ENCODE data around the gene CLIC1.

Gene CLIC1

DNA sequence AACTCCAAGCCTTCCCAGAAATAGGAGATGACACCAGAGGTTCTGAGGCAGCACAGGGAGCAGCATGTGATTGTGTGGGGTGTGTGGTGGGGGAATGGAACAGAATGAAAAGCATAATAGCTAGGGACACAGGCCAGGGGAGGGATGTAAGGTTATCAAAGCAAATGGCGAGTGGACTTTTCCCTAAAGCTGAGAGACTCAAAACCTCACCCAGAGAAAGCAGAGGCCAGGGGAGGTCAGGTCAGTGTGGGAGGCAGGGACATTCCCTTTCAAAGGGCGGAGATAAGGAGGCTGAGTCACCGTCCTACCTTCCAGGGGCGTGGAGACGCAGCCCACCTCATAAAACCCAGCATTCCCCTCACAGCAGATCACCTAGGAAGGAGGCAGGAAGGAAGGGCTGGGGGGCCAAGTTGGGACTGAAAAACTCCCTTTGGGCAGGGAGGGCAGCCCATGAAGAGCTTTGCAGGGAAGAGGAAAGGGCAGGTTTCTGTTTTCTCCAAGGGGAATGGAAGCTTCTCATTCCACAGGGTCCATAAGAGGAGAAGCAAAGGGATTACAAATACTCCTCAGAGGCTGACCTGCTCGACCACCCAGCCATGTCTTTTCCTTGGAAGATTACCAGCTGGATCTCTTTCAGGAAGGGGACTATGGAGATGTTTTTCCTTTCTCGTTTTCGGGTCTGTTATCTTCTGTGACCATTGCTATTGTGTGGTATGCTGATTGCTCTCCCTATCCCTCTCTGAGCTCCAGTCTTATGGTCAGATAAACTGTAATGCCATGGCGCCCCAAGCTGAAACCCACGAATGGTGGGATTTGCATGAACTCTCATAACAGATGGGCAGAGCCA is 45.9 kb downstream of the CLIC1 start:
- peak overlapping the region; percentile 57 to 59 for H3K27ac Mint-ChIP-seq
- no peaks in the 10 kb centered on the region for H3K9me3 Mint-ChIP-seq
- DNase-seq: no peak
- H3K27me3 Mint-ChIP-seq: no peaks in the 10 kb centered on the region
- no peak for ATAC-seq
- H3K4me1 Mint-ChIP-seq: peaks cover 13% of the 10 kb centered on the region
- H3K4me3 Mint-ChIP-seq: no peak overlapping the region

DNA sequence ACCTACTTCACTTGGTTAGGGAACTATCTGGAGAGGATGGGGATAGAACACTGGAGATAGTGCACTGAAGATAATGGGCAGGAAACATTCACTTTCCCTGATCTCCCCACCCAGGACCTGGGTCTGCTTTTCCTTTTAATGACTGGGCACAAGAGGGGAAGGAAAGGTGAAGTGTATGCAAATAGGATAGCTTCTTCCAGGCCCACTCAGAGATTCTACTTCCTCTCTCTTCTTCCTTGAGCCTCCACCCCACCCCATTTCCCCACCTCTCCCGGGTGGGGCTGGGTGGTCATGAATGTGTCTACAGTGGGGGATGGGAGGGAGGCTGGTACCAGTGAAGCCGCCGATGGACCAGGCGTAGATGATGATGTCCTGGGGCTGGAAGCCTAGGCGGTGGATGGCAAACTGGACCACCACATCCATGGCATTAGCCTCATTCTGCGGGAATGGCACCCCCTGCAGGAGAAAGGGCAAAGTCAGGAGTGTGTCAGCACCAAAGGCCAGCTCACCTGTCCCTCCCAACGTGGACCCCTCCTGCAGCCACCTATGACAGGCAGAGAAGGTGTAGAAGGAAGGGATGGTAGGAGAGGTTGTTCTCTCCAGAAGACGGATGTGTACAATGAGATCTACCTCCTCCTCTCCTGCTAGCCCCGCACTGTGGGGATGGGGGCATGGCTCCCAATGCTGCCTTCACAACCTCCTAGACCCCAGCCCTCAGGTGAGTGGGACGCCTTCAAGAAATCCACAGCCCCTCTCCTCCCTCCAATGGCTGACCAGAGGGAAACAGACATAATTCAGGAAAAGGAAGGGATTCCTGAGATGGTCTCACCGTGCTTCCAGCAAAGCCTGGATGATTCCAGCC is 46.9 kb downstream of the CLIC1 start:
- ATAC-seq: peak; percentile 62
- Mint-ChIP-seq H3K4me1 (peaks cover 13% of the 10 kb centered on the region), H3K27me3 (no peaks in the 10 kb centered on the region), H3K4me3 (no peak overlapping the region), H3K27ac (peak overlapping the region in 1 of 2 donors; percentile 28), H3K9me3 (no peaks in the 10 kb centered on the region)
- DNase-seq: no peak

DNA sequence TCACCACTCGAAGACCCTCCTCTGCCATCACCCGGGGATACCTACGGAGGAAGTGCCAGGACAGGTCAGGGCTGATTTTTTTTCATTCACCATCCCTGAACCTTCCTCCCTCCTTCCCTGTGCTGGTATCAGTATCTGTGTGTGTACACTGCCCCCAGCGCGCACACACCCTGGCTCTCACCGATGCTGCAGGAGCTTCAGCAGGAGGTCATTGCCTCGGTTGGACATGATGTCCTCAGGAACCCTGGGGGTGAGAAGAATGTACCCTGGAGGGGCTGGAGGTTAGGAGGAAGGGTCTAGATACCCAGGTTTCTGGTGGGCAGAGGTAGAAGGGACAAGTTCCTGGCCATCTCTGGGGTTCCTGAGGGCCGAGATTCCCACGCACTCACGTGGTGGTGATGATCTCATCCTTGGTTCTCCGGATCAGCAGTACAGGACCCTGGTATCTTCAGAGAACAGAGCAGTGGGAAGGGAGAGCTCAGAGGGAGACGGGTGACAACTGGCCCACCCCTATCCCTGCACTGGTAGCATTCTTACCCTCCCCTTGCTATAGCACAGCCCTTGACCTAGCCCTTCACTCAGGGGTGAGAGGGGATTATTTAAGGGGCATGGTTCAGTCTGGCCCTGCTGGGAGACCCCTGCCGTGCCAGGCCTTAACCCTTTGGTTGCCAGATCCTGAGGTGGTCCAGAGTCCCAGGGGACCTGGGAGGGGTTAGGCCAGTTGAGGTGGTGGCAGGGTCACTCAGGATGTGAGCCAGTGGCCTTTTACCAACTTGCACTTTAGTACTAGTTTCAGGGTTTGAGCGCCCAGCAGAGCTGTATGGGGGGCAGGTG is 48.3 kb downstream of the CLIC1 start:
- Mint-ChIP-seq H3K27me3 (no peaks in the 10 kb centered on the region), H3K9me3 (no peaks in the 10 kb centered on the region), H3K27ac (peak overlapping the region in 1 of 2 donors; percentile 24), H3K4me3 (no peak overlapping the region), H3K4me1 (peaks cover 13% of the 10 kb centered on the region)
- no peak for DNase-seq
- no peak for ATAC-seq

DNA sequence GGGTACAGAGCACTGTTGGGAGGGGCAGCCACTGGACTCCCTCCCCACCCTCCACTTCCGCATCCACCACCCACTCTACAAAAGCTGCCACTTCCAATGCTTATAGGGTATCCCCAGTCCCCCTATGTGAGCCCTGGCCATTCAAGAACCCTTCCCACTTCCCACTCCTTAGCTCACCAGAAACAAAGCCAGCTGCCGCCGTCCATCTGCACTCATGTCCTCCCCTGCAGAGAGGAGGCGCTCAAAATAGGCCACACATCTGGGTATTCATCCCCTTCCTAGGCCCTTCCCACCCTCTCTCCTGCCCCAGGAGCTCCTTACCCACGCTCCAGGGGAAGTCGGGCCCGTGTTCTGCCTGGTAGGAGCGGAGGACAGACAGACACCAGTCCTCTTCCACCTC is 49.0 kb downstream of the CLIC1 start:
- H3K4me1 Mint-ChIP-seq: peaks cover 13% of the 10 kb centered on the region
- H3K9me3 Mint-ChIP-seq: no peaks in the 10 kb centered on the region
- DNase-seq (no peak), ATAC-seq (no peak)
- no peaks in the 10 kb centered on the region for H3K27me3 Mint-ChIP-seq
- no peak overlapping the region for H3K27ac Mint-ChIP-seq
- no peak overlapping the region for H3K4me3 Mint-ChIP-seq

DNA sequence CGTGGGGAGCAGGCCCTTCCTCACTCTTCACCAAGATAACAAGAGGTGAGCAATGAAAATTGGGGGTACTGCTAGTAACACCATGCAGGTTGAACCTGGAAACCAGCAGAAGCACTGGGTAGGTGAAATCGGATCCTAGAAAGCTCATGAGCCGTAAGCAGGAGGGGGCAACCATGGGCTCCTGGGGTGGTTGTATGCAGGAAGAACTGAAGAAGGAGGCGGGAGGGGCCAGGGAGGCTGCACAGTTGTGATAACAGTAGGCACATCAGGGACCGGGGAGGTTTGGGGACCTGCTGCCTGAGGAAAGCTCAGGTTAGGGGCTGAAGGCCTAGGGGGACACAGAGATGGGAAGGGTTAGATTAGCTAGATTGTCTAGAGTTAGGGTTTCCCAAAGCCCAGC is 49.8 kb downstream of the CLIC1 start:
- peak overlapping the region in 1 of 2 donors; percentile 59 for H3K27ac Mint-ChIP-seq
- no peak overlapping the region for H3K4me3 Mint-ChIP-seq
- ATAC-seq: no peak
- H3K9me3 Mint-ChIP-seq: no peaks in the 10 kb centered on the region
- DNase-seq: no peak
- peaks cover 16% of the 10 kb centered on the region for H3K4me1 Mint-ChIP-seq
- H3K27me3 Mint-ChIP-seq: no peaks in the 10 kb centered on the region

DNA sequence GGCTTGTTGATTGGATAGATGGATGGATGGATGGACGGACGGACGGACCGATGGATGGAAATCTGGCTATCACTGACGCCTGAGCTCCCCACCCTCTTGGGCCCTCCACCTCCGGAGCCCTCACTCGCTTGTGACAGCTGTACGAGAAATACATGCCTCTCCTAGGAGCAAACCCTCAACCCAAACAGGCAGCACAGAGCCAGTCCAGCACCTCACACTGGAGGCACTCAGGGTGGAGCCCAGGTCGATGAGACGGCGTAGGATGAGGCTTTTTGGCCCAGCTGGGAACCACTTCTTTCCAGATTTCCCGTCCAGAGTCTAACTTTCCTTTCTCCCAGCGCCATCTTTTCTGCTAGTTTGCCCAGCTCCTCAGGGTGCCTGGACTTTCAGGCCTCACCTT is 52.7 kb downstream of the CLIC1 start:
- no peaks in the 10 kb centered on the region for H3K9me3 Mint-ChIP-seq
- no peaks in the 10 kb centered on the region for H3K27me3 Mint-ChIP-seq
- ATAC-seq: no peak
- H3K4me1 Mint-ChIP-seq: peaks cover 20% of the 10 kb centered on the region
- no peak overlapping the region for H3K4me3 Mint-ChIP-seq
- H3K27ac Mint-ChIP-seq: no peak overlapping the region
- DNase-seq: no peak

DNA sequence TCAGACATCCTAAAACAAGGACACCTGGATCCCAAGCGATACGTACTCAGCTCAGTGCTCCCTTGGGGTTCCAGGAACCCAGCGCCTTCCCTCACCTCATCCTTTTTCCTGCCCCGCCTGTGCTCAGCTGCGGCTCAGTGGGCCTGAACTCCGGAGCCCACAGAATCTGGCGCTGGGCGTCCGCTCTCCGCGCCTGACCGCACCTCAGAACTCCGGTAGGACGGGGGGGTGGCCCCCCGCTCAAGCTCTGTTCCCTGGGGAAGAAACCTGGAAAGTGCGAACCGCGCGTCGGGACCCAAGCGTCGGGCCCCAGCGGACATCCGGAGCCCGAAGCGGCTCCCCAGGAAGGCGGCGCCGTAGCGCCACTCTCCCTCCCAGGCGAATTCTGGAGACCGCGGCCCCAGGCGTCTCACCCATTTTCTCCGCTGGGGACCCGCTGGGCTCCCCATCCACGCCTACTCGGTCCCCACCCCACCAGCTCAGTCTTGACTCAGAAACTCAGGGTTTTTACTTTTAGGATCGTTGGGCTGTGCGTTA is 55.1 kb downstream of the CLIC1 start:
- DNase-seq (peak; percentile 50 to 58), ATAC-seq (peak; percentile 75)
- no peaks in the 10 kb centered on the region for H3K9me3 Mint-ChIP-seq
- H3K4me1 Mint-ChIP-seq: peaks cover 20% of the 10 kb centered on the region
- H3K27ac Mint-ChIP-seq: peak overlapping the region; percentile 86 to 90
- H3K4me3 Mint-ChIP-seq: peak overlapping the region; percentile 80 to 85
- no peaks in the 10 kb centered on the region for H3K27me3 Mint-ChIP-seq

All from stimulated activated naive CD8-positive, alpha-beta T cell treated with anti-CD3 and anti-CD28 coated beads, Interleukin-15, amount 100 ng/mL, for 72 hours (primary cell).